Endothelial cell (in vitro differentiated cells): ENCODE data around the gene MGME1. TPM values are rescaled to one million over a fixed set of nuclear protein-coding genes. Genes with fewer than 3 reads are reported as not detected.

Experiments used
- DNase-seq: peaks from one replicate; pipeline ENCODE4 v3.0.0; 2021; ENCODE audit warnings: low spot score
- H3K27ac Mint-ChIP-seq: one replicate; pipeline ENCODE4 v1.8.0; 2021; ENCODE audit warnings: mixed read lengths, inconsistent platforms; ENCODE audit not compliant: unreplicated experiment
- H3K27me3 Mint-ChIP-seq: one replicate; pipeline ENCODE4 v1.8.0; 2021; ENCODE audit warnings: mild to moderate bottlenecking, moderate library complexity, mixed read lengths, inconsistent platforms; ENCODE audit not compliant: unreplicated experiment
- H3K36me3 Mint-ChIP-seq: one replicate; pipeline ENCODE4 v1.8.0; 2021; ENCODE audit warnings: mild to moderate bottlenecking, low read depth, mixed read lengths, inconsistent platforms; ENCODE audit not compliant: unreplicated experiment
- H3K4me1 Mint-ChIP-seq: one replicate; pipeline ENCODE4 v1.8.0; 2021; ENCODE audit warnings: mild to moderate bottlenecking, mixed read lengths, inconsistent platforms; ENCODE audit not compliant: unreplicated experiment
- H3K4me3 Mint-ChIP-seq: one replicate; pipeline ENCODE4 v1.8.0; 2021; ENCODE audit warnings: mild to moderate bottlenecking, mixed read lengths, inconsistent platforms; ENCODE audit not compliant: unreplicated experiment
- H3K9me3 Mint-ChIP-seq: one replicate; pipeline ENCODE4 v1.8.0; 2021; ENCODE audit warnings: mixed read lengths, inconsistent platforms; ENCODE audit not compliant: unreplicated experiment
- CTCF ChIP-seq: fragments of 200-600 bp; sonication (generic); IDR thresholded peaks from one replicate; pipeline ENCODE4 v1.5.0; 2021; ENCODE audit warnings: antibody characterized with exemption; ENCODE audit not compliant: unreplicated experiment
- total RNA-seq: library from RNA; stranded (reverse); fragmentation: NEBNext Ultra II Directional; extraction: Animal tissue kit (Norgen Biotek cat#: 25700); gene quantifications from one replicate; pipeline ENCODE4 v1.2.1, GENCODE V29; 2021; ENCODE audit not compliant: unreplicated experiment

MGME1 gene
- total RNA-seq, 1 donor from 2014 or later, result 17.5 TPM

GRCh38 chr20:17972121-17972520, 3.3 kb downstream of the MGME1 start:
- Mint-ChIP-seq H3K4me3 (peak overlapping the region; percentile 87), H3K36me3 (peaks cover 8% of the 10 kb centered on the region), H3K9me3 (no peaks in the 10 kb centered on the region), H3K27ac (peak overlapping the region; percentile 96), H3K4me1 (peaks cover 51% of the 10 kb centered on the region), H3K27me3 (peaks cover 4% of the 10 kb centered on the region)
- TF ChIP-seq CTCF, result no peak
- DNase-seq, result no peak

- H3K4me3 Mint-ChIP-seq, result no peak overlapping the region
- no peaks in the 10 kb centered on the region for H3K27me3 Mint-ChIP-seq
- peak overlapping the region; percentile 37 for H3K27ac Mint-ChIP-seq
- DNase-seq, result no peak
- peaks cover 28% of the 10 kb centered on the region for H3K4me1 Mint-ChIP-seq
- TF ChIP-seq CTCF, result no peak
- H3K36me3 Mint-ChIP-seq, result peaks cover 3% of the 10 kb centered on the region
- H3K9me3 Mint-ChIP-seq, result no peaks in the 10 kb centered on the region
Measured at GRCh38 chr20:17976305-17976704, 7.5 kb downstream of the MGME1 start.

GRCh38 chr20:17985388-17986018, 16.7 kb downstream of the MGME1 start:
- H3K9me3 Mint-ChIP-seq, result no peaks in the 10 kb centered on the region
- no peaks in the 10 kb centered on the region for H3K36me3 Mint-ChIP-seq
- H3K27me3 Mint-ChIP-seq, result no peaks in the 10 kb centered on the region
- DNase-seq, result no peak
- H3K4me3 Mint-ChIP-seq, result no peak overlapping the region
- no peaks in the 10 kb centered on the region for H3K4me1 Mint-ChIP-seq
- no peak overlapping the region for H3K27ac Mint-ChIP-seq
- no peak for TF ChIP-seq CTCF

GRCh38 chr20:17987988-17988387, 19.2 kb downstream of the MGME1 start:
- Mint-ChIP-seq H3K9me3 (no peaks in the 10 kb centered on the region), H3K4me1 (peaks cover 3% of the 10 kb centered on the region), H3K27ac (no peak overlapping the region), H3K27me3 (no peaks in the 10 kb centered on the region), H3K4me3 (no peak overlapping the region), H3K36me3 (no peaks in the 10 kb centered on the region)
- DNase-seq, result no peak
- TF ChIP-seq CTCF, result no peak

- no peak overlapping the region for H3K4me3 Mint-ChIP-seq
- no peaks in the 10 kb centered on the region for H3K36me3 Mint-ChIP-seq
- peaks cover 3% of the 10 kb centered on the region for H3K4me1 Mint-ChIP-seq
Measured at GRCh38 chr20:17990278-17990972, 21.6 kb downstream of the MGME1 start.

More at GRCh38 chr20:17990278-17990972, 21.6 kb downstream of the MGME1 start:
- no peaks in the 10 kb centered on the region for H3K27me3 Mint-ChIP-seq
- DNase-seq, result no peak
- TF ChIP-seq CTCF, result no peak
- H3K9me3 Mint-ChIP-seq, result no peaks in the 10 kb centered on the region
- H3K27ac Mint-ChIP-seq, result no peak overlapping the region
